Left ventricle myocardium inferior (tissue), 1 donor: ENCODE data around the gene MRPS10. TPM values are rescaled to one million over a fixed set of nuclear protein-coding genes. Genes with fewer than 3 reads are reported as not detected.
"Not testable (repeated sequence)": the region's sequence is repeated elsewhere in the genome, so short reads cannot be mapped to it uniquely, and the experiment has no call there.

ENCODE experiments used
- DNase-seq: peaks from one replicate; pipeline ENCODE4 v3.0.0-alpha.2; 2020
- H3K27ac ChIP-seq: fragments of 200-600 bp; replicated peaks from 2 replicates; pipeline ENCODE4 v1.8.0; 2021
- H3K27me3 ChIP-seq: fragments of 200-600 bp; 2 replicates; pipeline ENCODE4 v1.8.0; 2021; ENCODE audit warnings: low read depth
- H3K36me3 ChIP-seq: fragments of 200-600 bp; 2 replicates; pipeline ENCODE4 v1.8.0; 2021
- H3K4me1 ChIP-seq: fragments of 200-600 bp; 2 replicates; pipeline ENCODE4 v1.8.0; 2021
- H3K4me3 ChIP-seq: fragments of 200-600 bp; 2 replicates; pipeline ENCODE4 v1.8.0; 2021; ENCODE audit warnings: mild to moderate bottlenecking, moderate library complexity
- H3K9me3 ChIP-seq: fragments of 200-600 bp; replicated peaks from 2 replicates; pipeline ENCODE4 v1.8.0; 2021
- intact Hi-C: fragments of 100-400 bp; cut with micrococcal nuclease; formaldehyde crosslinking; loops from one replicate; pipeline ENCODE4 v1.11.0; 2022
- total RNA-seq: library from RNA; stranded (reverse); fragmentation: NEBNext Ultra II Directional; extraction: Animal tissue kit (Norgen Biotek cat#: 25700); gene quantifications from one replicate; pipeline ENCODE4 v1.2.1, GENCODE V29; 2021
- TF ChIP-seq, protein P1 (sequence below): fragments of 200-600 bp; IDR thresholded peaks from 2 replicates; pipeline ENCODE4 v1.8.0; 2021; ENCODE audit warnings: antibody characterized with exemption, mild to moderate bottlenecking, borderline replicate concordance
- donor health status: DM: no; HTN: yes; CAD: no; lungs with severe emphysema.

Gene MRPS10
- total RNA-seq, 1 donor from 2014 or later = 64.3 TPM

DNA sequence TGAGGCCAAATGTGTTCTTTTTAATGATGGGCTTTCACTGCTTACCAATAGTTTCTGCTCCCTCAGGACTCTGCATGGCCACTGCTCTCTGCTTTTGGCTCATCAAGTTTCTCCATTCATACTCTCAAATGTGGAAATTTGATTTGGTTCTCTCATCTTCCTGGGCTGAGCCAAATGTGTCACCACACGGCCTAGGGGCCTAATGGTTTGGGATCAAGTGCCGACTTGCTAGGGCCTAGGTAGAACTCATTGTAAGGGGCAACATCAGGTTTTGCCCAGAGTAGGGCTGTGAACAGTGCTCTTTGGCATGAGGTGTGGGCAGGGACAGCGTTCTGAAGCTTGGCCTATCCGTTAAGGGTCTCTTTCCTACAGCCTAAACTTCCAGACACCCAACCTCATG is 3.9 kb upstream of the MRPS10 start:
- Histone ChIP-seq H3K36me3 (no peaks in the 10 kb centered on the region), H3K9me3 (no peaks in the 10 kb centered on the region), H3K4me1 (peaks cover 18% of the 10 kb centered on the region), H3K27ac (no peak overlapping the region), H3K4me3 (no peak overlapping the region), H3K27me3 (no peaks in the 10 kb centered on the region)
- intact Hi-C loops = no loop called here
- TF ChIP-seq, protein P1, sequence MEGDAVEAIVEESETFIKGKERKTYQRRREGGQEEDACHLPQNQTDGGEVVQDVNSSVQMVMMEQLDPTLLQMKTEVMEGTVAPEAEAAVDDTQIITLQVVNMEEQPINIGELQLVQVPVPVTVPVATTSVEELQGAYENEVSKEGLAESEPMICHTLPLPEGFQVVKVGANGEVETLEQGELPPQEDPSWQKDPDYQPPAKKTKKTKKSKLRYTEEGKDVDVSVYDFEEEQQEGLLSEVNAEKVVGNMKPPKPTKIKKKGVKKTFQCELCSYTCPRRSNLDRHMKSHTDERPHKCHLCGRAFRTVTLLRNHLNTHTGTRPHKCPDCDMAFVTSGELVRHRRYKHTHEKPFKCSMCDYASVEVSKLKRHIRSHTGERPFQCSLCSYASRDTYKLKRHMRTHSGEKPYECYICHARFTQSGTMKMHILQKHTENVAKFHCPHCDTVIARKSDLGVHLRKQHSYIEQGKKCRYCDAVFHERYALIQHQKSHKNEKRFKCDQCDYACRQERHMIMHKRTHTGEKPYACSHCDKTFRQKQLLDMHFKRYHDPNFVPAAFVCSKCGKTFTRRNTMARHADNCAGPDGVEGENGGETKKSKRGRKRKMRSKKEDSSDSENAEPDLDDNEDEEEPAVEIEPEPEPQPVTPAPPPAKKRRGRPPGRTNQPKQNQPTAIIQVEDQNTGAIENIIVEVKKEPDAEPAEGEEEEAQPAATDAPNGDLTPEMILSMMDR = no peak
- no peak for DNase-seq

DNA sequence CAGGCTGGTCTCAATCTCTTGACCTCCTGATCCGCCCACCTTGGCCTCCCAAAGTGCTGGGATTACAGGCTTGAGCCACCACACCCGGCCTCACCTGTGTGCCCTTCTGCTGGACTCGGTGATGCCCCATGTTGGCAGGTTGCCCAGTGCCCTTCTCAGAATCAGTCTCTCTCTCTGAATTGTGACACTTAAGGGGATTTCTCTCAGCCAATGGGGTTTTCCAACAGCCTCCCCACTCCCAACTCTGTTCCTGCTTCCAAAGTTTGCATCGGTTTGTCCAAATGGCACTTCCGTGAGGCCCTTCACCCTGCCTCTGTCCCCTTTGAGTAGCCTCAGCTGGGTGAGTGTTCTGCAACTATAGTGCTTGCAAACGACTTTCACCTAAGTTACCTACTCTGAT is 3.1 kb upstream of the MRPS10 start:
- intact Hi-C loops = no loop called here
- Histone ChIP-seq H3K36me3 (no peaks in the 10 kb centered on the region), H3K4me1 (peaks cover 26% of the 10 kb centered on the region), H3K4me3 (no peak overlapping the region), H3K27me3 (no peaks in the 10 kb centered on the region), H3K27ac (no peak overlapping the region), H3K9me3 (no peaks in the 10 kb centered on the region)
- DNase-seq = no peak
- TF ChIP-seq, protein P1 = no peak

DNA sequence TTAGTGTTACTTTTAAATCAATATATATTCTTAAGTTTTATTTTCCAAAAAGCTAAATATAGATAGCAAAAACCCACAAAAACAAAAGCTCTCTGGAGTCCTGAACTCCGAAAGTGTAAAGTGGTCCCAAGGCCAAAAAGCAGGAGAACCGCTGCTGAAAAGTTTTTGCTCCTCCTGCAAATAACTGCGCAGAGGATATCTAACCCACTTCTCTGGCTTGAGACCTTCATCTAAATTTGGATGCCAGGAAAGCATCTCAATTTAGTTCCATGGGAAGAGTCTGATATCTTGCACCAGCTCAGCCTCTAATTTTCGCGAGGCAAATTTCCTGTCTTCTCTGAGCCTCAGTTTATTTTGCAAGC is 523 bp downstream of the MRPS10 start:
- peak overlapping the region; percentile 82 for H3K27ac ChIP-seq
- intact Hi-C loops = no loop called here
- DNase-seq = no peak

DNA sequence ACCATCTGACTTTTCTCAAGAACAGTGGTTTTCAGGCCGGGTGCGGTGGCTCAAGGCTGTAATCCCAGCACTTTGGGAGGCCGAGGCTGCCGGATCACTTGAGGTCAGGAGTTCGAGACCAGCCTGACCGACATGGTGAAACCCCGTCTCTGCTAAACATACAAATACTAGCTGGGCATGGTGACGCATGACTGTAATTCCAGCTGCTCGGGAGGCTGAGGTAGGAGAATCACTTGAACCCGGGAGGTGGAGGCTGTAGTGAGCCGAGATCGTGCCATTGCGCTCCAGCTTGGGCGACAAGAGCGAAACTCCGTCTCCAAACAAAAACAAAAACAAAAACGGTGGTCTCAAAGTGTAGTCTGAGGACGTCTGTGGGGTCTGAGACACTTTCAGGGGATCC is 1.2 kb downstream of the MRPS10 start:
- peaks cover 35% of the 10 kb centered on the region for H3K4me1 ChIP-seq
- DNase-seq, H3K9me3 ChIP-seq, H3K27ac ChIP-seq, intact Hi-C loops, H3K27me3 ChIP-seq: not testable (repeated sequence)
- H3K4me3 ChIP-seq = peak overlapping the region; percentile 78
- H3K36me3 ChIP-seq = peaks cover 27% of the 10 kb centered on the region

More for the DNA sequence above, 523 bp downstream of the MRPS10 start:
- TF ChIP-seq, protein P1 = no peak
- Histone ChIP-seq H3K4me3 (peak overlapping the region; percentile 78), H3K36me3 (peaks cover 20% of the 10 kb centered on the region), H3K27me3 (no peaks in the 10 kb centered on the region), H3K4me1 (peaks cover 35% of the 10 kb centered on the region), H3K9me3 (no peaks in the 10 kb centered on the region)

DNA sequence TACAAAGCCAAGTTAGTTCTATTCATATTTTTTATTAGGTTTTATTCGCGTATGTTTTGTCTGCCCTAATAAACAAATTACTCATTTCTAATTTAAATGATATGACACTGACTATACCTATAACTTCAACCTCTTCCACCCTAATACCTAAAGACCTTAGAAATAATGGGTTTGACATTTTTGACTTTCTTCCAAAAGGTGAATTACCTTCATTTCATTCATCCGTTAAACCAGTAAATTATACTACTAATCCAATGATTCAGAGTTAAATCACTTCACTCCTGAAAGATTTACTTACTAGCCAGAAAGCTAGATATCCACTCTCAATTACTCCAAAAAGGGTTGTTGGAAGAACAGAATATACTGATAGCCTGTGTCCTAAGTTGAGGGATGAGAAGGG is 5.2 kb downstream of the MRPS10 start:
- DNase-seq = no peak
- Histone ChIP-seq H3K36me3 (peaks cover 65% of the 10 kb centered on the region), H3K27ac (no peak overlapping the region), H3K4me1 (peaks cover 39% of the 10 kb centered on the region), H3K4me3 (no peak overlapping the region), H3K27me3 (no peaks in the 10 kb centered on the region), H3K9me3 (no peaks in the 10 kb centered on the region)
- TF ChIP-seq, protein P1 = no peak
- intact Hi-C loops = no loop called here

DNA sequence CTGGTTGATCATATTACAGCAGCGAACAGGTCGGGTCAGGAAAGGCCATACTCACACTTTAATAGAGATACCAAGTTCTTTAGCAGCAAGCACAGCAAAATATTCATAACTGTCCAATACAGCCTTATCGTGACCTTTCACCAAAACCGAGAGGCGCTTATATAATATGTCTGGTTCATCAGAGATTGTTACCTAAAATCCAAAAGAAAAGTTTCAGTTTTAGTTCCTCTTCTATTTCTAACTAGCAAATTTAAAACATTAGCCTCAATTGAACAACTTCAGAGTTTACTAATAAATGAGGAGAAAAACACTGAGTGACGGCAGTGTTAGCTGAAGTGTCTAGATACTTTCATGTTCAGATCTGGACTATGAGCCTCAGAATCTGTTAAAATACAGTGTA is 5.9 kb downstream of the MRPS10 start:
- Histone ChIP-seq H3K4me3 (no peak overlapping the region), H3K36me3 (peaks cover 72% of the 10 kb centered on the region), H3K27ac (no peak overlapping the region), H3K9me3 (no peaks in the 10 kb centered on the region), H3K27me3 (no peaks in the 10 kb centered on the region), H3K4me1 (peaks cover 32% of the 10 kb centered on the region)
- DNase-seq = no peak
- TF ChIP-seq, protein P1 = no peak
- intact Hi-C loops = no loop called here
